Activated T-cell treated with anti-CD3 and anti-CD28 coated beads, Interleukin-2, amount 50 U/mL, for 48 hours (primary cell): Measurements from ENCODE around the gene COTL1.
"Not testable (repeated sequence)": the region's sequence is repeated elsewhere in the genome, so short reads cannot be mapped to it uniquely, and the experiment has no call there.

Experiments used
- DNase-seq, 2 experiments: peaks; one replicate each; pipeline ENCODE4 v3.0.0-alpha.2; 2020

COTL1 gene

GRCh38 chr16:84567286-84567962 is 50.5 kb downstream of the COTL1 start:
- no peak for DNase-seq

GRCh38 chr16:84566545-84567257 is 51.2 kb downstream of the COTL1 start:
- no peak for DNase-seq

- DNase-seq, result no peak
Measured at GRCh38 chr16:84565669-84566495, 52.0 kb downstream of the COTL1 start.

- no peak for DNase-seq
Measured at GRCh38 chr16:84563786-84564420, 54.0 kb downstream of the COTL1 start.

GRCh38 chr16:84563064-84563715 is 54.7 kb downstream of the COTL1 start:
- no peak for DNase-seq

GRCh38 chr16:84562174-84562815 is 55.6 kb downstream of the COTL1 start:
- DNase-seq, result no peak

- no peak for DNase-seq
Measured at GRCh38 chr16:84561291-84561690, 56.6 kb downstream of the COTL1 start.

GRCh38 chr16:84560269-84560668 is 57.6 kb downstream of the COTL1 start:
- no peak for DNase-seq

- no peak for DNase-seq
Measured at GRCh38 chr16:84559311-84559932, 58.5 kb downstream of the COTL1 start.

- DNase-seq, result not testable (repeated sequence)
Measured at GRCh38 chr16:84558850-84559249, 59.0 kb downstream of the COTL1 start.

- no peak for DNase-seq
Measured at GRCh38 chr16:84557504-84557903, 60.4 kb downstream of the COTL1 start.

GRCh38 chr16:84557059-84557458 is 60.8 kb downstream of the COTL1 start:
- DNase-seq, result no peak

- DNase-seq, result no peak
Measured at GRCh38 chr16:84555418-84556196, 62.3 kb downstream of the COTL1 start.

GRCh38 chr16:84554627-84555328 is 63.1 kb downstream of the COTL1 start:
- no peak for DNase-seq

- peak; percentile 64 to 65 for DNase-seq
Measured at GRCh38 chr16:84553873-84554399, 63.9 kb downstream of the COTL1 start.

- peak; percentile 35 to 42 for DNase-seq
Measured at GRCh38 chr16:84552135-84552534, 65.7 kb downstream of the COTL1 start.

- DNase-seq, result peak; percentile 33 to 35
Measured at GRCh38 chr16:84550096-84550495, 67.8 kb downstream of the COTL1 start.

GRCh38 chr16:84548971-84549844 is 68.7 kb downstream of the COTL1 start:
- DNase-seq, result peak; percentile 74 to 75

- DNase-seq, result peak in 1 of 2 experiments; percentile 69
Measured at GRCh38 chr16:84548508-84548907, 69.4 kb downstream of the COTL1 start.
